Measurements from ENCODE around the gene REEP3. TPM values are rescaled to one million over a fixed set of nuclear protein-coding genes. Genes with fewer than 3 reads are reported as not detected.

REEP3 gene
- total and polyA plus RNA-seq, 2 of the 4 experiments (the other 2 are of a cell fraction) = 11.7 to 28.9 TPM

DNA sequence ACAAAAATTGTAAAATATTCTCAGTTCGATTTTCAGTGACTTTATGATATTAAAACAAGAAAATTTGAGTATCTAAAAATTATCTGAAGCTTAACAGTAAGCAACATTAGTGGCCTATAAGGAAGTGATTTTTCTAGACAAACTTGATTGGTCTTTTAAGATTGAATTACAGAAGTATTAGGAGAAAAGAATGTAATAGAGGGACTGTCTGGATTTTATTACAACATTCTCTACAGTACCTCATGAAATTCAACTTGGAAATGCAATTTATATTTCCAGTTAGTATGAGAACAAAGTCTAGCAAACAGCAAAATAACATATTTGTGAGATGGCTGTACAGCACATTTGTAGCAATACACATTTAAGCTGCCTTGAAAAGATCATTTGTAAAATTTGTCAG, 18.8 kb downstream of the REEP3 start:
- peaks cover 12 to 36% of the 10 kb centered on the region in 2 experiments; a peak in 3 of 4 replicates for H3K79me1 ChIP-seq (ENCODE audit: low read depth in 1 of 2, low read length in 2 of 2)
- no peak overlapping the region for H4K91ac ChIP-seq (ENCODE audit: insufficient read depth, low read depth, low read length)
- no peaks in the 10 kb centered on the region; the same call in 1 of the 2 replicates for H3K4me1 ChIP-seq (ENCODE audit: control insufficient read depth, insufficient read depth, low read length)
- H3K27me3 ChIP-seq (ENCODE audit: control insufficient read depth, insufficient read depth, low read length) = no peaks in the 10 kb centered on the region
- H2BK15ac ChIP-seq (ENCODE audit: low read depth, low read length) = no peak overlapping the region
- POLR2A ChIA-PET (ENCODE audit: unreplicated experiment) = no interaction called here
- intact Hi-C loops (cut with micrococcal nuclease) (no loop called here), dilution Hi-C loops (cut with HindIII; ENCODE audit: low sequenced_read_pairs, unreplicated experiment) (no loop called here), in situ Hi-C loops (cut with MboI; ENCODE audit: low sequenced_read_pairs) (no loop called here)
- no peaks in the 10 kb centered on the region for H3K9me3 ChIP-seq (ENCODE audit: control insufficient read depth, insufficient read depth, low read length)
- H4K20me1 ChIP-seq (ENCODE audit: insufficient read depth, low read length) = peaks cover 3% of the 10 kb centered on the region; the same call in 1 of the 2 replicates
- no peak overlapping the region for H3K18ac ChIP-seq (ENCODE audit: low read depth, low read length)
- no peak overlapping the region for H2AK9ac ChIP-seq (replicated peaks; ENCODE audit: low read depth, low read length, poor library complexity)
- H4K5ac ChIP-seq (ENCODE audit: low read depth, low read length) = no peak overlapping the region
- no peak overlapping the region for H2AFZ ChIP-seq (replicated peaks; ENCODE audit: low read length, poor library complexity)
- WGBS, 2 experiments (ENCODE audit: extremely low coverage in 2 of 2, insufficient read length in 1 of 2) = no CpG with 5 or more reads among the region's 1 CpG
- no TSS peak for BruUV-seq (replicated peaks)
- H3K36me3 ChIP-seq (ENCODE audit: control insufficient read depth, insufficient read depth, low read length) = no peaks in the 10 kb centered on the region
- no peak overlapping the region for H3K27ac ChIP-seq (ENCODE audit: insufficient read depth, low read length)
- no peak overlapping the region for H3K4ac ChIP-seq (ENCODE audit: low read depth, low read length)
- no peak overlapping the region for H2BK20ac ChIP-seq (ENCODE audit: low read depth, low read length)
- no peak overlapping the region for H2BK5ac ChIP-seq (ENCODE audit: low read depth, low read length, poor library complexity, severe bottlenecking)
- no peak for ATAC-seq (ENCODE audit: low read depth)
- no peak overlapping the region for H3K4me3 ChIP-seq (ENCODE audit: insufficient read depth, low read depth, low read length)
- peaks cover 9% of the 10 kb centered on the region; the same call in 1 of the 2 replicates for H3K9me1 ChIP-seq (ENCODE audit: insufficient read depth, low read length)
- no peak overlapping the region for H3K14ac ChIP-seq (replicated peaks; ENCODE audit: low read depth, low read length)
- H2BK120ac ChIP-seq (ENCODE audit: low read depth, low read length) = no peak overlapping the region
- no peak overlapping the region for H3K23ac ChIP-seq (ENCODE audit: low read depth, low read length)
- no peak overlapping the region for H2AK5ac ChIP-seq (ENCODE audit: low read depth, low read length)
- no peak overlapping the region for H3K56ac ChIP-seq (ENCODE audit: extremely low read depth, insufficient read depth, low read length)
- no peak for DNase-seq
- TF ChIP-seq FOS (IDR thresholded peaks at IDR 0.05; ENCODE audit: low read depth, low read length) = no peak
- TF ChIP-seq RCOR1 (IDR thresholded peaks at IDR 0.05; ENCODE audit: insufficient replicate concordance, low read length) = no peak
- CTCF ChIA-PET = no interaction called here
- H3K9ac ChIP-seq (ENCODE audit: low read depth, low read length) = no peak overlapping the region
- no peak overlapping the region; a peak in 1 of 4 replicates for H4K8ac ChIP-seq (ENCODE audit: low read depth in 2 of 2, low read length in 2 of 2)
- no peak overlapping the region for H3K4me2 ChIP-seq (ENCODE audit: low read depth, low read length)

Data from IMR-90 (cell line).